Activated T-helper 2 cell treated with anti-CD3 and anti-CD28 coated beads, Interferon-gamma antibody, Interleukin-2, Interleukin-4, amounts not matched to agents 10 μg/mL and 5 μg/mL and 100 μg/mL, durations not matched to agents 14 hours and 24 hours and 36 hours (primary cell): ENCODE measurements around the gene CHAF1B. TPM values are rescaled to one million over a fixed set of nuclear protein-coding genes. Genes with fewer than 3 reads are reported as not detected.

Experiments
- DNase-seq: peaks from one replicate; pipeline ENCODE4 v3.0.0; 2021; ENCODE audit warnings: low spot score
- H3K27ac Mint-ChIP-seq: one replicate; pipeline ENCODE4 v1.8.0; 2021; ENCODE audit warnings: mixed read lengths
- H3K27me3 Mint-ChIP-seq: one replicate; pipeline ENCODE4 v1.8.0; 2021; ENCODE audit warnings: low read depth, mixed read lengths
- H3K36me3 Mint-ChIP-seq: one replicate; pipeline ENCODE4 v1.8.0; 2021; ENCODE audit warnings: low read depth, mixed read lengths
- H3K4me1 Mint-ChIP-seq: one replicate; pipeline ENCODE4 v1.8.0; 2021; ENCODE audit warnings: low read depth, mixed read lengths
- H3K4me3 Mint-ChIP-seq: one replicate; pipeline ENCODE4 v1.8.0; 2021; ENCODE audit warnings: low read depth, mild to moderate bottlenecking, moderate library complexity, mixed read lengths
- H3K9me3 Mint-ChIP-seq: one replicate; pipeline ENCODE4 v1.8.0; 2021; ENCODE audit warnings: mixed read lengths
- intact Hi-C: fragments of 100-400 bp; cut with micrococcal nuclease; formaldehyde crosslinking; loops from one replicate; pipeline ENCODE4 v1.15.1; 2023
- total RNA-seq: library from RNA; stranded (reverse); gene quantifications from 2 replicates; pipeline ENCODE4 v1.2.3, GENCODE V29; 2022

CHAF1B gene
- total RNA-seq, 1 donor from 2014 or later: 34.2 TPM

- no peaks in the 10 kb centered on the region for H3K4me1 Mint-ChIP-seq
- H3K27me3 Mint-ChIP-seq: no peaks in the 10 kb centered on the region
- no peak overlapping the region for H3K27ac Mint-ChIP-seq
- intact Hi-C loops: no loop called here
- no peaks in the 10 kb centered on the region for H3K9me3 Mint-ChIP-seq
- DNase-seq: no peak
- no peak overlapping the region for H3K4me3 Mint-ChIP-seq
- no peaks in the 10 kb centered on the region for H3K36me3 Mint-ChIP-seq
Observed at GRCh38 chr21:36461277-36461917, 76.2 kb downstream of the CHAF1B start.

- no peaks in the 10 kb centered on the region for H3K36me3 Mint-ChIP-seq
- no peak overlapping the region for H3K4me3 Mint-ChIP-seq
- no peaks in the 10 kb centered on the region for H3K4me1 Mint-ChIP-seq
- intact Hi-C loops: no loop called here
- H3K27me3 Mint-ChIP-seq: no peaks in the 10 kb centered on the region
- no peaks in the 10 kb centered on the region for H3K9me3 Mint-ChIP-seq
- DNase-seq: no peak
- H3K27ac Mint-ChIP-seq: no peak overlapping the region
Observed at GRCh38 chr21:36461918-36462486, 76.8 kb downstream of the CHAF1B start.

- Mint-ChIP-seq H3K4me1 (no peaks in the 10 kb centered on the region), H3K27ac (no peak overlapping the region), H3K27me3 (no peaks in the 10 kb centered on the region), H3K36me3 (no peaks in the 10 kb centered on the region), H3K9me3 (no peaks in the 10 kb centered on the region), H3K4me3 (no peak overlapping the region)
- intact Hi-C loops: no loop called here
- no peak for DNase-seq
Observed at GRCh38 chr21:36463204-36463603, 78.0 kb downstream of the CHAF1B start.

DNA sequence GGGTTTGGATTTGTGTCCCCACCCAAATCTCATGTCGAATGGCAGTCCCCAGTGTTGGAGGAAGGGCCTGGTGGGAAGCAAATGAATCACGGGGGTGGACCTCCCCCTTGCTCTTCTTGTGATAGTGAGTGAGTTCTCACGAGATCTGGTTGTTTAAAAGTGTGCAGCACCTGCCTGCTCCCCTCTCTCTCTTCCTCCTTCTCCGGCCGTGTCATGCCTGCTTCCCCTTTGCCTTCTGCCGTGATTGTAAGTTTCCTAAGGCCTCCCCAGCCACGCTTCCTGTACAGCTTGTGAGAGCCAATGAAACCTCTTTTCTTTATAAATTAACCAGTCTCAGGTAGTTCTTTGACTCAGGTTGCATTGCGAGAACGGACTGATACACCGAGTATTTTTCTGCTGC is 78.8 kb downstream of the CHAF1B start:
- Mint-ChIP-seq H3K27ac (no peak overlapping the region), H3K4me1 (no peaks in the 10 kb centered on the region), H3K4me3 (no peak overlapping the region), H3K9me3 (no peaks in the 10 kb centered on the region), H3K27me3 (no peaks in the 10 kb centered on the region), H3K36me3 (no peaks in the 10 kb centered on the region)
- DNase-seq: no peak
- intact Hi-C loops: no loop called here

DNA sequence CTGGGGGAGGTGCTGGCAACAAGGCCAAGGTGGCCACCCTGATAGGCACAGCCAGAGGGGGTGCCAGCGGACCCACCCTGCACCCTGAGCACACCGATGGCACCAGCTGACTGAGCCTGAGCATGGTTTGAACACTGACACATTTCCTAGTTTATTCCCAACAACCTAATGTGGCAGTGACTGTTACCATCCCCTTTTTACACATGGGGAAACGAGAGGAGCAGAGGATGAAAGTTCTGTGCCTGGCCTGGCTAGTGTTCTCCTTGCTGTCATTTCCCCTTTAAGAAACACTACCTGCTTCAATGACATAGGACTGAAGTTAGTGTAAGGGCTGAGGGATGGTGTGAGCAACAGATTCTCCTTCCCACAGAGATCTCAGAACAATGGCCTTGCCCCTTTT is 79.4 kb downstream of the CHAF1B start:
- no peak for DNase-seq
- intact Hi-C loops: no loop called here
- Mint-ChIP-seq H3K4me1 (no peaks in the 10 kb centered on the region), H3K36me3 (no peaks in the 10 kb centered on the region), H3K27me3 (no peaks in the 10 kb centered on the region), H3K27ac (no peak overlapping the region), H3K4me3 (no peak overlapping the region), H3K9me3 (no peaks in the 10 kb centered on the region)

DNA sequence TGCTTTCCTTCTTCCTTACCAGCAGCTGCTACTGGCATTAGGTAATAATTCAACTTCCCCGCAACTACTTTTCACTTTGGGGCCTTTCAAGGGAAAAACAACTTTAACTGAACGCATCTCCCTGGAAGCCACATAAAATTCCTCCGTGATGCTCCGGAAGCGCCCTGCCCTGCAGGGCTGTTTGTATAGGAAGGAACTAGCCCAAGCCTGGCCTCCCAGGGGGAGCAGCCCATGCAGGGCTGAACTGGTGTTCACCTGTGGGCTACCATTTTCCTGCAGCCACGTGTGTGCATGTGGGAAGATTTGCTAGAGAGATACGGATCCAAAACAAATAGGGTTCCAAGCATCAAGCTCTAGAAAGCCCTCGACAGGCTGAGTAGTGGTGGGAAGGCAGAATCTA is 80.3 kb downstream of the CHAF1B start:
- Mint-ChIP-seq H3K9me3 (no peaks in the 10 kb centered on the region), H3K27me3 (no peaks in the 10 kb centered on the region), H3K4me1 (peaks cover 2% of the 10 kb centered on the region), H3K27ac (no peak overlapping the region), H3K36me3 (no peaks in the 10 kb centered on the region), H3K4me3 (no peak overlapping the region)
- intact Hi-C loops: no loop called here
- no peak for DNase-seq

DNA sequence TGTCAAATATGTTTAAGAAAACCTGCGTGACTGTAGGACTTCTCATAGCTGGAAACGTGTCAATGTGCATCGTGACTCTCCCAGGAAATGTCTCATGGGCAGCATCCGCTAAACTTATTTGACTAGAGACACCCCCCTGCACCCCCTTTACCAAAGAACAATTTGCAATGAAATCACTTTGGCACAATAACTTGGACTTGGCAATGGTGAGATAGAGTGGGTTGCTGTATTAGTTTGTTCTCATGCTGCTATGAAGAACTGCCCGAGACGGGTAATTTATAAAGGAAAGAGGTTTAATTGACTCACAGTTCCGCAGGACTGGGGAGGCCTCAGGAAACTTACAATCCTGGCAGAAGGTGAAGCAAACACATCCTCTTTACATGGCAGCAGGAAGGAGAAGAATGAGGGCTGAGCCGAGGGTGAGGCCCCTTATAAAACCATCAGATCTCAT is 80.9 kb downstream of the CHAF1B start:
- H3K4me3 Mint-ChIP-seq: no peak overlapping the region
- H3K36me3 Mint-ChIP-seq: no peaks in the 10 kb centered on the region
- H3K27ac Mint-ChIP-seq: no peak overlapping the region
- no peaks in the 10 kb centered on the region for H3K9me3 Mint-ChIP-seq
- no peak for DNase-seq
- peaks cover 6% of the 10 kb centered on the region for H3K4me1 Mint-ChIP-seq
- no peaks in the 10 kb centered on the region for H3K27me3 Mint-ChIP-seq
- intact Hi-C loops: no loop called here

Other genes with a start within 250 kb of the CHAF1B start
- 14.6 and 16.0 TPM in 2 replicates for gene DOP1B, start 228.6 kb upstream of the CHAF1B start, total RNA-seq
- 23.8 and 26.2 TPM in 2 replicates for gene MORC3, start 65.2 kb upstream of the CHAF1B start, total RNA-seq
- 0.39 TPM in 1 of 2 replicates, not detected in the other for gene CLDN14, start 94.7 kb downstream of the CHAF1B start, total RNA-seq